Stimulated activated CD8-positive, alpha-beta memory T cell treated with anti-CD3 and anti-CD28 coated beads, Interleukin-15, amount 100 ng/mL, for 4 hours (primary cell): ENCODE data around the gene C1QTNF9B.

Experiments used
- DNase-seq, 2 donors: peaks; one replicate each; pipeline ENCODE4 v3.0.0-alpha.2; 2020; ENCODE audit warnings: low read depth in 2 of 2

The C1QTNF9B gene

DNA sequence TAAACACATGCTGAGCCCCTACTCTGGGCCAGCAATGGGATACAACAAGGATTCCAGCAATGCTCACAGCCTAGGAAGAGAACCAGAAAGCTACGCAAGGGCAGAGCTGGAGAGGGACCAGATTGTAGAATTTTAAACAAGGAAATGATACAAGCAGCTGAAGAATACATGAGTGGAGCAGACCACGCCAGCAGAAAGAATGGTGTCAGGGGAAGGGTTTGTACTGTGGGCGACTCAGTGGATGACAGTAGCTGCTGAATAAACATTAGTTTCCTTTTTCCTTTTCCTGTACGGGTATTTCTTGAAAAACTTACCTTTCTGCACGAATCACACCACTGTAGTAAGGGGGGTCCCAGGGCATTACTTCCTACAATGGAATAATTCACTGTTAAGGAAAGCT, 38.8 kb downstream of the C1QTNF9B start:
- no peak for DNase-seq

DNA sequence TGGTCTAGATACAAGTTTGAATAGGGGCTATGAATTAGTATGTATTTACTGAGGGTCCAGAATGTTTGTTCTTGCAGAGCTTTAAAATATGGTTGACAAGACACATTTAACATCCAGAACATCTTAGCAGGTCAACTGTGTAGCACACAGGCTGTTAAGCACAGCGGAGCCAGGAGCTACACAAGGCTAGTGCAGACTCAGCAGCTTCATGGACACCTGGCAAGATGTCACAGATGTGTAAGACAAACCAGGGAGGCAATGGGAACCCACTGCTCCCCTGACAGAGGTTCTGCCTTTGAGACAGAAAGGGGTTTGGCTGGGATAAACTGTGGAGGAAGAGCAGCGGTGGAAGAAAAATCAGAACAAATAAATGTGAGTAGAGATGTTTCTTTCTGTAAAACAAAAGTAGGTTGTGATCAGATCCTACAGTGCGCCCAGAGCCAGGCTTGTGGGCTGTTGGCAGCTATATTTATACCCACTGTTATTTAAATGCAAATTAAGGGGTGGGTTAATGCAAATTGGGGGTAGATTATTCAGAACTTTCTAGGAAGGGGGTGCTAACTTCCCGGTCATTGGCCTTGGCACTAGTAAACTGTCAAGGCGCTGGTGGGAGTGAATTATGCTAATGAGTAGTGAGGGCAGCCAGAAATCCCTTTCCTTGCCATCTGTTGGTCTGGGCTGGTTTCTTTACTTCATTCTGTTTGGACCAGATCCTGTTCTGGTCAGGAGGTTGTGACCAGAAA, 41.1 kb downstream of the C1QTNF9B start:
- DNase-seq, result no peak

- DNase-seq, result no peak
Measured at GRCh38 chr13:23855360-23855759, 41.9 kb downstream of the C1QTNF9B start.

DNA sequence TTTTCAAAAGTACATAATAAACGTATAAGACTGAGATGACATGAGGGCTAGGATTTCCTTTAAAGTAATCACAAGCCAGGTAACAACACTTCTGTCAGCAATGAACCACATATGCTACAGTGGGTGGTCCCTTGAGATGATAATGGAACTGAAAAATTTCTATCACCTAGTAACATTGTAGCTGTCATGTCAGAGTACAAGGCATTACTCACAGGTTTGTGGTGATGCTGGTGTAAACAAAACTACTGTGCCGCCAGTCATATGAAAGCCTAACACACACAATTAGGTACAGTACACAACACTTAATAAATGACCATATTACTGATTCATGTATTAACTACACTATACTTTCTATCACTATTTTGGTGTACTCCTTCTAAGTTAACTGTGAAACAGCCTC, 45.0 kb downstream of the C1QTNF9B start:
- DNase-seq, result no peak

DNA sequence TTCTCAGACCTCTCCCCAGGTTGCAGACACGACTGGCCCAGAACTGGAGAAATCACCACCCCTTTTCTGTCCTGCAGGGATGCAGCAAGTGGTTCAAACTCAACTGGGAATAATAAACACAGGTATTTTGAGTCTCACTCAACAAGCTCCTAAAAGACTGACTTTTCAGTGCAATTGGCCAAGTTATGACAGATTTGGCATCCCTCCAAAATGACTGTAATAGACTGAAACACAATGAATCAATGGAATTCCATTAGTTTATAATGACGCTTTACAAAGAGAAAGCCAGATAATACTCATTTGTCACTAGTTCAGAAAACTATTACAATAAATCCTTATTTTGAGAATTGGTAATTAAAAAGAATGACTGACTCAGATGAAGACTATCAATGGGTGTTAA, 46.2 kb downstream of the C1QTNF9B start:
- DNase-seq, result no peak

DNA sequence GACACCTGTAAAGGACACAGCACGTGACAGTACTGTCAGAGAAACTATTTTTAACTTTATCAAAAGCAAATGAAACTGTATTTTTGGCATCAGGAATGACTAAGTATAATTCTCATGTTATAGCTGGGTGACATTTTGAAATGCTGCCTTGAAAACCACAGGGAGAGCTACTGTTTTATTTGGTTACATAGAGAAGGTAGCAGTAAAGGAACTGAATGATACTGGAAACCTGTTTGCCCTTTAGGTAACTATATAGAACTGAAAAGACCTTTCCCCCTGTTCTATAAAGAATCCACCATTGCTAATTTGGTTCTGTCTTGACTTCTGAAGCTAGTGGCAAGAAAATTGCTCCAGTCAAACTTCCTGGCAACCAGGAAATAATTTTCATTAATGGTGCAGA, 47.2 kb downstream of the C1QTNF9B start:
- DNase-seq, result no peak

DNA sequence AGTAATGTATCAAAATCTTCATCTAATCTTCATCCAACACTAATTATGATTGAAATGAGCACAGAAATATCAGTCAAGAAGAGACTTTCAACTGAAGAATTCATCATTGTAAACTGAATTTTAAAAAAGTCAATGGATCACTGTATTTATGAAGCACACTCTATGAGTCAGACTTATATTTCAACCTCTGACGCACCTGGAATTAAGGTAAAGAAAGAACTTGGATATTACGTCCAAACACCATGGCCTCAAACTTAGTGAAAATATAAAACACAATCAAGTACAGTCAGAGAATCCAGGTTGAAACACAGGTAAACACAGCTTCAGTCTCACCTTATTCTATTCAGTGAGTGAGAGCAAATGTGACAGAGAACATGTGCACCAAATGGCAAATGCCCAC, 47.6 kb downstream of the C1QTNF9B start:
- DNase-seq, result no peak

DNA sequence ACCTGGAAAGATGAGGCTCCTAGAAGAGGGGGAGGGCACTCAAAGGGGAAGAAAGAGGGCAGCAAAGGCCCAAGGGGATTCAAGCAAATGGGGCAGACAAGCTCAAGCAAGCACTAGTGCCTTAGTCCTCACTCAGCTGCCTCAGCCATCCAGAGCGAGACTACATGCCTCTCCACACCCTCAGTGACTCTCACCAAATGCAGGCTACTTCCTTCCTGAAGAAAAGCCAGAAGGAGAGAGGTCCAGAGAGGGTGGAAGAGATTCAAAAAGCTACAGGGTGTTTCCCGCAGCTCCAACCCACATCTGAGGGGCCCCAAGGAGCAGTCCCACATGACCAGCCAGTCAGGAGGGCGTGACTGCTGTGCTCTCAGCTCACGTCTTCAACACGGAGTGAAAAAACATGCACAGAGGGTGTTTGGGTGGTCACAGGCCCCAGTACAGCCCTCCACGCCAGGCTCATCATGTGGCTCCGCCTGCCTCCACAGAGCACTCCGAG, 48.6 kb downstream of the C1QTNF9B start:
- DNase-seq, result no peak

GRCh38 chr13:23848019-23848418, 49.3 kb downstream of the C1QTNF9B start:
- no peak for DNase-seq

DNA sequence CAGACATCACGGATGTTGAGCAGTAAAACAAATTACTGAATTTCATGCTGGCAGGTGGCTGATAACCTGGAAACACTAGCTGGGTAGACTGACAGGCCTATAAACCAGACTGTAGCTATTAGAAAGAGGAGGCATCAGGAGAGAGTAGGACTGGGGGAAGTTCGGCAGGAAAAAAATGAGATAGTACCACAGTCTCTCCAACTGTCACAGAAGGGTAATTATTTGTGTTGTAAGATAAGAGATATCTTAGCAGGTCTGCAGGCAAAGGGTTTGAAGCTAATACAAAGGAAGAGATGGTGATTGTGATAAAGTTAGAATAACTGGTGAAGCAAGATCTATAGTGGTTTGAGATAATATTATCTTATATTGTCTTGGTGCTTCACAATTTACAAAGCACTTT, 49.8 kb downstream of the C1QTNF9B start:
- DNase-seq, result no peak

DNA sequence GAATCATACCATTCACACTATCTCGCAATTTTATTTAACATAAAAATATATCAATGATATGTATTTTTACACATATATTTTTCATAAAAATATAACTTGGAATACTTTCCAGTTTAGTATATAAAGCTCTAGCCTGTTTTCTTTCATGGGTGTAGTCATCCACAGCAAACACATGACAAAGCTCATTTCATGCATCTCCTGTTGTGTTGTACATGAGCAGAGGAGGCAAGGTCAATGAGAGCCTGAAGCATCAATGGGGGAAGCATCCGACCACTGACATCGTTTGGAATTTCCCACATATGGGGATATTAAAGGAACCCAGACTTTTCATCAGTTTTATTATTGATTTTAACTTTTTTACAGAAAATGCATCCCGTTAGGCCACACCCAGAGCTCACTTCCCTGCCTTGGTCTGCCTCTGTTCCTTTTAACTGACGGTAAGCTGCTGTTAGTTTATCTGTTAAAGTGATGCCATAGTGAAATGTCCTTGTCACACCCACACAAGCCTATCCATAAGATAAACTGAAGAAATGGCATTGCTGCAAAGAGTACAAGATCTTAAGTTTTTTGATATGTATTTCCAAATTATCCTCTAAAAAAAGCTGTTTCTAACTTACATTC, 52.1 kb downstream of the C1QTNF9B start:
- DNase-seq, result no peak

DNA sequence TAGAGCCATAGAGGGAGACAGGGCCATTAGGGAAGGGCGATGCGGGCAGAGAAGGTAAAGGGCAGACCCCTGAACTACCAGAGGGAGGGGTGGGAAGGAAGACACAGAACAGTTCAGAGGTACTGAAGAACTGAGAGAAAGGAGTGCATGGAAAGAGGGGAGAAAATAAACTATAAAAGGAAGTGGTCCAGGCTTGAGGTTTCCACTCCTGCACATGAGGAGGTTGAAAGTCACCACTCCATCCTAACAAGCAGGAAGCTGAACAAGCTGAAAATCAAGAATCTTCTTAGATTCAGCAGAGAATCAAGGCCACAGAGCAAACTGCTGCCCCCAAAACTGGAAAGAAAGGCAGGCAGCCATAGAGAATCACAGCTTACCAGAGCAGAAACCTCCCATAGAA, 53.2 kb downstream of the C1QTNF9B start:
- no peak for DNase-seq

- no peak for DNase-seq
Measured at GRCh38 chr13:23843436-23843835, 53.9 kb downstream of the C1QTNF9B start.

DNA sequence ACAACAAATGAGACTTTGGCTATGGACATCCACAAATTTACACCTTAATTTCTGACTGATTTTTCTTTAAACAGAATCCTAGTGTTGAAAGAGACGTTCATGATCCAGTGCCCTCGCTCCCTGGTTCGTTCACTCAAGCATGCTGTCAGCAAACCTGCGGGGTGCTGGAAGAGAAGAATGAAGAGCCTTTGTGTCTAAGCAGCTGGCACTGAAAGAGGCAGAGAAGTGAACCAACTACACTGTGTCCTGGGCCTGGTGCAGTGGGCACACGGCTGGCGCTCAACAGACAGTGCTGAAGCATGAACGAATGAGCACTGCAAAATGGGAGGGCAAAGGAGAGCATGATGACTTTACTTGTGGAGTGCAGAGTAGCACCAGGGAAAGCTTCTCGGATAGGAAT, 54.9 kb downstream of the C1QTNF9B start:
- no peak for DNase-seq
